ENCODE data around the gene AHRR. TPM values are rescaled to one million over a fixed set of nuclear protein-coding genes. Genes with fewer than 3 reads are reported as not detected.

AHRR gene
- total RNA-seq, 1 donor from 2014 or later, result 11.3 TPM

GRCh38 chr5:310941-311434 lies 10.5 kb upstream of the AHRR start:
- no peak for TF ChIP-seq POLR2A (IDR thresholded peaks at IDR 0.05)
- TF ChIP-seq CTCF (IDR thresholded peaks at IDR 0.05), result no peak
- TF ChIP-seq POLR2AphosphoS5 (IDR thresholded peaks at IDR 0.05; ENCODE audit: insufficient read depth in 1 of 2, low read depth in 1 of 2), result no peak
- H3K4me1 ChIP-seq, result no peaks in the 10 kb centered on the region
- intact Hi-C loops (cut with DNase I), result no loop called here
- H3K36me3 ChIP-seq, result peaks cover 0 to 14% of the 10 kb centered on the region in 2 donors
- no peaks in the 10 kb centered on the region for H3K9me3 ChIP-seq
- H3K4me3 ChIP-seq, result no peak overlapping the region
- no peak for DNase-seq (ENCODE audit: extremely low spot score in 2 of 2)
- no peaks in the 10 kb centered on the region for H3K27me3 ChIP-seq
- H3K27ac ChIP-seq, result no peak overlapping the region

GRCh38 chr5:311963-312362 lies 9.6 kb upstream of the AHRR start:
- H3K9me3 ChIP-seq, result no peaks in the 10 kb centered on the region
- peaks cover 0 to 14% of the 10 kb centered on the region in 2 donors for H3K36me3 ChIP-seq
- H3K27ac ChIP-seq, result no peak overlapping the region
- H3K4me1 ChIP-seq, result no peaks in the 10 kb centered on the region
- H3K4me3 ChIP-seq, result no peak overlapping the region
- no peak for DNase-seq (ENCODE audit: extremely low spot score in 2 of 2)
- no peaks in the 10 kb centered on the region for H3K27me3 ChIP-seq
- TF ChIP-seq POLR2A (IDR thresholded peaks at IDR 0.05), result no peak
- no peak for TF ChIP-seq POLR2AphosphoS5 (IDR thresholded peaks at IDR 0.05; ENCODE audit: insufficient read depth in 1 of 2, low read depth in 1 of 2)
- no peak for TF ChIP-seq CTCF (IDR thresholded peaks at IDR 0.05)
- intact Hi-C loops (cut with DNase I), result no loop called here

GRCh38 chr5:312845-313244 lies 8.7 kb upstream of the AHRR start:
- Histone ChIP-seq H3K9me3 (no peaks in the 10 kb centered on the region), H3K36me3 (peaks cover 0 to 14% of the 10 kb centered on the region in 2 donors), H3K4me3 (no peak overlapping the region), H3K27me3 (no peaks in the 10 kb centered on the region), H3K4me1 (peaks cover 5% of the 10 kb centered on the region), H3K27ac (no peak overlapping the region)
- no peak for DNase-seq (ENCODE audit: extremely low spot score in 2 of 2)
- intact Hi-C loops (cut with DNase I), result no loop called here
- no peak for TF ChIP-seq CTCF (IDR thresholded peaks at IDR 0.05)
- TF ChIP-seq POLR2AphosphoS5 (IDR thresholded peaks at IDR 0.05; ENCODE audit: insufficient read depth in 1 of 2, low read depth in 1 of 2), result no peak

- intact Hi-C loops (cut with DNase I), result no loop called here
- Histone ChIP-seq H3K27me3 (no peaks in the 10 kb centered on the region), H3K4me3 (no peak overlapping the region), H3K4me1 (peaks cover 5% of the 10 kb centered on the region), H3K27ac (no peak overlapping the region), H3K36me3 (peaks cover 0 to 14% of the 10 kb centered on the region in 2 donors), H3K9me3 (no peaks in the 10 kb centered on the region)
- no peak for TF ChIP-seq POLR2A (IDR thresholded peaks at IDR 0.05)
- no peak for TF ChIP-seq CTCF (IDR thresholded peaks at IDR 0.05)
- no peak for TF ChIP-seq POLR2AphosphoS5 (IDR thresholded peaks at IDR 0.05; ENCODE audit: insufficient read depth in 1 of 2, low read depth in 1 of 2)
- no peak for DNase-seq (ENCODE audit: extremely low spot score in 2 of 2)
Observed at GRCh38 chr5:313265-313664, 8.2 kb upstream of the AHRR start.

GRCh38 chr5:313806-314376 lies 7.6 kb upstream of the AHRR start:
- Histone ChIP-seq H3K9me3 (no peaks in the 10 kb centered on the region), H3K4me1 (peaks cover 5% of the 10 kb centered on the region), H3K4me3 (no peak overlapping the region), H3K27me3 (no peaks in the 10 kb centered on the region), H3K36me3 (peaks cover 0 to 14% of the 10 kb centered on the region in 2 donors), H3K27ac (no peak overlapping the region)
- no peak for TF ChIP-seq POLR2A (IDR thresholded peaks at IDR 0.05)
- TF ChIP-seq CTCF (IDR thresholded peaks at IDR 0.05), result no peak
- TF ChIP-seq POLR2AphosphoS5 (IDR thresholded peaks at IDR 0.05; ENCODE audit: insufficient read depth in 1 of 2, low read depth in 1 of 2), result no peak
- intact Hi-C loops (cut with DNase I), result no loop called here
- no peak for DNase-seq (ENCODE audit: extremely low spot score in 2 of 2)
